ENCODE data around the gene ROCK2. TPM values are rescaled to one million over a fixed set of nuclear protein-coding genes. Genes with fewer than 3 reads are reported as not detected.
"Not testable (repeated sequence)": the region's sequence is repeated elsewhere in the genome, so short reads cannot be mapped to it uniquely, and the experiment has no call there.

The ROCK2 gene
- total and polyA plus RNA-seq, 2 of the 8 experiments (the other 6 are each of a cell fraction or from before 2014, with no cell fraction given) = 2.7 to 29.0 TPM

- no peaks in the 10 kb centered on the region for H3K23me2 ChIP-seq (ENCODE audit: low read depth, low read length)
- no peak overlapping the region for H4K5ac ChIP-seq (ENCODE audit: insufficient read length, low read depth, low read length)
- no peak overlapping the region for H3K14ac ChIP-seq (ENCODE audit: insufficient read length)
- H3K27ac ChIP-seq (ENCODE audit: low read depth, low read length) = no peak overlapping the region
- no peak overlapping the region for H3K4me3 ChIP-seq (ENCODE audit: extremely low read depth in 1 of 4, insufficient read depth in 2 of 4, low read depth in 3 of 4, low read length in 4 of 4)
- H3K23ac ChIP-seq (ENCODE audit: insufficient read length) = no peak overlapping the region
- TF ChIP-seq BCL11A (IDR thresholded peaks at IDR 0.05; ENCODE audit: low read depth in 2 of 2, low read length in 2 of 2) (no peak), SUZ12 (IDR thresholded peaks at IDR 0.05; ENCODE audit: low read length) (no peak)
- H3K56ac ChIP-seq (replicated peaks; ENCODE audit: insufficient read length, low read depth, low read length) = no peak overlapping the region
- no peak overlapping the region for H3K9ac ChIP-seq (replicated peaks in 1 of 4; ENCODE audit: extremely low read depth in 1 of 4, low read depth in 3 of 4, low read length in 3 of 4)
- H2AK5ac ChIP-seq (ENCODE audit: low read depth, low read length) = no peak overlapping the region
- DNase-seq (ENCODE audit: low read depth in 1 of 2, low spot score in 2 of 2) (peak in 1 of 2 experiments; percentile 11), FAIRE-seq (no peak)
- WGBS, 2 experiments (ENCODE audit: extremely low coverage in 1 of 2, insufficient coverage in 1 of 2, insufficient read length in 1 of 2, insufficient replicate concordance in 2 of 2, low coverage in 1 of 2, low lambda C conversion rate in 2 of 2, missing lambda C conversion rate in 1 of 2) = 94% methylated on average over 10 of the region's 10 CpGs; no CpG with 5 or more reads in 1 of the 2 experiments
- no peak overlapping the region for H3K18ac ChIP-seq (ENCODE audit: extremely low read depth, low read length)
- no peak overlapping the region for H2BK20ac ChIP-seq (ENCODE audit: low read length)
- no peaks in the 10 kb centered on the region for H3K27me3 ChIP-seq (replicated peaks in 1 of 4; ENCODE audit: control insufficient read depth in 3 of 4, extremely low read depth in 1 of 4, insufficient read depth in 3 of 4, low read length in 3 of 4)
- no peaks in the 10 kb centered on the region for H3K4me1 ChIP-seq (replicated peaks in 1 of 4; ENCODE audit: control insufficient read depth in 3 of 4, insufficient read depth in 4 of 4, low read length in 3 of 4)
- H2BK12ac ChIP-seq (ENCODE audit: low read depth, low read length) = no peak overlapping the region
- H2BK5ac ChIP-seq (ENCODE audit: low read depth, low read length) = no peak overlapping the region
- H3K36me3 ChIP-seq (ENCODE audit: control insufficient read depth in 2 of 4, insufficient read depth in 4 of 4, low read length in 3 of 4) = no peaks in the 10 kb centered on the region
- H3K79me2 ChIP-seq (ENCODE audit: control insufficient read depth in 1 of 2, insufficient read depth in 2 of 2, low read length in 2 of 2) = no peaks in the 10 kb centered on the region
- no peak overlapping the region for H3K4ac ChIP-seq (replicated peaks; ENCODE audit: insufficient read length, low read depth, low read length)
- no peaks in the 10 kb centered on the region for H4K20me1 ChIP-seq (replicated peaks in 1 of 2; ENCODE audit: control insufficient read depth in 1 of 2, insufficient read depth in 2 of 2, low read length in 2 of 2)
- H2BK15ac ChIP-seq (ENCODE audit: low read length) = no peak overlapping the region
- no peak overlapping the region for H4K91ac ChIP-seq (replicated peaks; ENCODE audit: insufficient read length, low read length)
- ChIA-PET CTCF (ENCODE audit: partially characterized antibody) (no interaction called here), POLR2A (ENCODE audit: partially characterized antibody) (no interaction called here)
- H4K8ac ChIP-seq (ENCODE audit: extremely low read depth, insufficient read depth, low read length) = no peak overlapping the region
- no peak overlapping the region for H2BK120ac ChIP-seq (replicated peaks; ENCODE audit: low read depth, low read length)
- H3K4me2 ChIP-seq (ENCODE audit: insufficient read depth in 1 of 2, low read depth in 2 of 2, low read length in 2 of 2) = no peak overlapping the region
- H2AFZ ChIP-seq (ENCODE audit: low read length) = no peak overlapping the region
- H3K79me1 ChIP-seq (ENCODE audit: low read depth, low read length) = no peaks in the 10 kb centered on the region
- H3K9me3 ChIP-seq (ENCODE audit: insufficient read depth in 2 of 2, low read depth in 1 of 2, low read length in 1 of 2) = no peaks in the 10 kb centered on the region
Measured at GRCh38 chr2:11166476-11166875, 178.0 kb downstream of the ROCK2 start.

GRCh38 chr2:11165046-11165445 lies 179.4 kb downstream of the ROCK2 start:
- not testable (repeated sequence) for H3K4me2 ChIP-seq (ENCODE audit: insufficient read depth in 1 of 2, low read depth in 2 of 2, low read length in 2 of 2)
- WGBS, 2 experiments (ENCODE audit: extremely low coverage in 1 of 2, insufficient coverage in 1 of 2, insufficient read length in 1 of 2, insufficient replicate concordance in 2 of 2, low coverage in 1 of 2, low lambda C conversion rate in 2 of 2, missing lambda C conversion rate in 1 of 2) = 90% methylated on average over 2 of the region's 28 CpGs; no CpG with 5 or more reads in 1 of the 2 experiments

More at GRCh38 chr2:11165046-11165445, 179.4 kb downstream of the ROCK2 start:
- H4K5ac ChIP-seq (ENCODE audit: insufficient read length, low read depth, low read length); CTCF ChIA-PET (ENCODE audit: partially characterized antibody); H2AFZ ChIP-seq (ENCODE audit: low read length); H3K79me2 ChIP-seq (ENCODE audit: control insufficient read depth in 1 of 2, insufficient read depth in 2 of 2, low read length in 2 of 2); H4K20me1 ChIP-seq (replicated peaks in 1 of 2; ENCODE audit: control insufficient read depth in 1 of 2, insufficient read depth in 2 of 2, low read length in 2 of 2); H2BK15ac ChIP-seq (ENCODE audit: low read length); H3K23me2 ChIP-seq (ENCODE audit: low read depth, low read length); H2BK20ac ChIP-seq (ENCODE audit: low read length); H3K56ac ChIP-seq (replicated peaks; ENCODE audit: insufficient read length, low read depth, low read length); H3K4me1 ChIP-seq (replicated peaks in 1 of 4; ENCODE audit: control insufficient read depth in 3 of 4, insufficient read depth in 4 of 4, low read length in 3 of 4); H3K9me3 ChIP-seq (ENCODE audit: insufficient read depth in 2 of 2, low read depth in 1 of 2, low read length in 1 of 2); H3K79me1 ChIP-seq (ENCODE audit: low read depth, low read length); FAIRE-seq; H4K91ac ChIP-seq (replicated peaks; ENCODE audit: insufficient read length, low read length); H4K8ac ChIP-seq (ENCODE audit: extremely low read depth, insufficient read depth, low read length); H3K4ac ChIP-seq (replicated peaks; ENCODE audit: insufficient read length, low read depth, low read length); H3K36me3 ChIP-seq (ENCODE audit: control insufficient read depth in 2 of 4, insufficient read depth in 4 of 4, low read length in 3 of 4); H3K14ac ChIP-seq (ENCODE audit: insufficient read length); H3K27ac ChIP-seq (ENCODE audit: low read depth, low read length); H3K9ac ChIP-seq (replicated peaks in 1 of 4; ENCODE audit: extremely low read depth in 1 of 4, low read depth in 3 of 4, low read length in 3 of 4); H3K4me3 ChIP-seq (ENCODE audit: extremely low read depth in 1 of 4, insufficient read depth in 2 of 4, low read depth in 3 of 4, low read length in 4 of 4); H2BK120ac ChIP-seq (replicated peaks; ENCODE audit: low read depth, low read length); H3K27me3 ChIP-seq (replicated peaks in 1 of 4; ENCODE audit: control insufficient read depth in 3 of 4, extremely low read depth in 1 of 4, insufficient read depth in 3 of 4, low read length in 3 of 4); H3K18ac ChIP-seq (ENCODE audit: extremely low read depth, low read length); DNase-seq (ENCODE audit: low read depth in 1 of 2, low spot score in 2 of 2); POLR2A ChIA-PET (ENCODE audit: partially characterized antibody); H2AK5ac ChIP-seq (ENCODE audit: low read depth, low read length); H2BK5ac ChIP-seq (ENCODE audit: low read depth, low read length); H3K23ac ChIP-seq (ENCODE audit: insufficient read length); H2BK12ac ChIP-seq (ENCODE audit: low read depth, low read length): not testable (repeated sequence)

All from H1 (cell line).